HL-60 (cell line): ENCODE measurements around the gene NELFB.

ENCODE experiments used
- DNase-seq, 2 experiments: peaks; one replicate each; pipeline ENCODE4 v3.0.0-alpha.2; 2010 to 2020; ENCODE audit warnings: low read depth in 1 of 2, low spot score in 1 of 2
- H3K27ac ChIP-seq: fragments of 250-450 bp; sonication (Bioruptor Pico); replicated peaks from 2 replicates; pipeline ENCODE4 v1.5.1; 2020; ENCODE audit warnings: mild to moderate bottlenecking, moderate library complexity
- H3K27me3 ChIP-seq: fragments of 250-450 bp; sonication (Bioruptor Pico); 2 replicates; pipeline ENCODE4 v1.5.1; 2021; ENCODE audit warnings: mild to moderate bottlenecking, moderate library complexity; ENCODE audit not compliant: insufficient read depth, poor library complexity, severe bottlenecking
- H3K4me3 ChIP-seq: replicated peaks from 2 replicates; pipeline ENCODE4 v1.5.1; 2011; ENCODE audit warnings: mild to moderate bottlenecking, control low read depth, low read length; ENCODE audit not compliant: insufficient read depth
- CTCF ChIP-seq: IDR thresholded peaks from one replicate; pipeline ENCODE4 v1.5.1; 2011; ENCODE audit warnings: low read length, control low read depth, inconsistent platforms; ENCODE audit not compliant: insufficient read depth
- GABPA ChIP-seq: IDR thresholded peaks from 2 replicates; pipeline ENCODE4 v1.6.1; 2012; ENCODE audit warnings: low read depth
- POLR2AphosphoS5 ChIP-seq: IDR thresholded peaks from 2 replicates; pipeline ENCODE4 v1.6.1; 2012; ENCODE audit warnings: low read depth
- REST ChIP-seq: IDR thresholded peaks from 2 replicates; pipeline ENCODE4 v1.6.1; 2012; ENCODE audit warnings: low read depth; ENCODE audit not compliant: insufficient replicate concordance
- SPI1 ChIP-seq: IDR thresholded peaks from 2 replicates; pipeline ENCODE4 v1.6.1; 2012; ENCODE audit warnings: low read depth, mild to moderate bottlenecking, borderline replicate concordance

NELFB gene

GRCh38 chr9:137224830-137225694 lies 30.1 kb upstream of the NELFB start, which contains the start of gene CYSRT1:
TSS of gene CYSRT1 (plus strand) at chr9:137225174. CDS start at chr9:137225622, 448 bp downstream.
- TF ChIP-seq POLR2AphosphoS5, result no peak
- TF ChIP-seq CTCF, result no peak
- TF ChIP-seq GABPA, result no peak
- no peak for TF ChIP-seq REST
- no peak for TF ChIP-seq SPI1
- Histone ChIP-seq H3K4me3 (peak within 1 kb of the TSS; percentile 84), H3K27ac (peak within 1 kb of the TSS; percentile 73), H3K27me3 (no peaks in the 10 kb centered on the region)
- DNase-seq, result no peak

- DNase-seq, result no peak
- Histone ChIP-seq H3K27me3 (no peaks in the 10 kb centered on the region), H3K27ac (no peak overlapping the region), H3K4me3 (no peak overlapping the region)
- no peak for TF ChIP-seq CTCF
- no peak for TF ChIP-seq SPI1
- TF ChIP-seq POLR2AphosphoS5, result no peak
- TF ChIP-seq GABPA, result no peak
- TF ChIP-seq REST, result no peak
Observed at GRCh38 chr9:137225699-137226331, 29.3 kb upstream of the NELFB start.

- TF ChIP-seq CTCF (no peak), REST (no peak), GABPA (no peak), POLR2AphosphoS5 (no peak), SPI1 (no peak)
- no peak overlapping the region for H3K4me3 ChIP-seq
- no peaks in the 10 kb centered on the region for H3K27me3 ChIP-seq
- DNase-seq, result no peak
- no peak overlapping the region for H3K27ac ChIP-seq
Observed at GRCh38 chr9:137226338-137227053, 28.6 kb upstream of the NELFB start.
